ENCODE data around the gene SMIM31. TPM values are rescaled to one million over a fixed set of nuclear protein-coding genes. Genes with fewer than 3 reads are reported as not detected.

The SMIM31 gene
- total and polyA plus RNA-seq, 2 donors (not counting 1 experiment from before 2014, with no cell fraction given) = not detected

GRCh38 chr4:164761746-164762275, 7.9 kb downstream of the SMIM31 start:
- no peak for TF ChIP-seq CTCF (IDR thresholded peaks at IDR 0.05)
- no peak for TF ChIP-seq EZH2 (IDR thresholded peaks at IDR 0.05; ENCODE audit: borderline replicate concordance, insufficient read depth, low read depth, low read length, poor library complexity, severe bottlenecking)
- H3K9ac ChIP-seq (ENCODE audit: low read length) = no peak overlapping the region
- no peak overlapping the region for H3K4me3 Mint-ChIP-seq
- H3K4me1 Mint-ChIP-seq = no peaks in the 10 kb centered on the region
- H3K4me3 ChIP-seq (ENCODE audit: control extremely low read depth in 1 of 5, extremely low read depth in 1 of 5, insufficient read depth in 1 of 5, low read depth in 2 of 5, low read length in 4 of 5) = no peak overlapping the region
- no peak overlapping the region for H3K27ac Mint-ChIP-seq
- H3K79me2 ChIP-seq (ENCODE audit: control insufficient read depth, insufficient read depth, low read length) = no peaks in the 10 kb centered on the region
- H3K4me1 ChIP-seq (ENCODE audit: control insufficient read depth in 2 of 2, insufficient read depth in 2 of 2, low read length in 2 of 2) = no peaks in the 10 kb centered on the region
- intact Hi-C loops (cut with micrococcal nuclease) = no loop called here
- H3K27me3 Mint-ChIP-seq = peaks cover 22% of the 10 kb centered on the region
- no peak overlapping the region for H3K4me2 ChIP-seq (replicated peaks; ENCODE audit: low read depth, low read length, poor library complexity, severe bottlenecking)
- no CpG with 5 or more reads among the region's 6 CpGs for WGBS (ENCODE audit: insufficient coverage)
- H3K9me3 Mint-ChIP-seq (ENCODE audit: insufficient read depth) = no peaks in the 10 kb centered on the region
- CTCF ChIA-PET = no interaction called here
- H3K36me3 ChIP-seq (replicated peaks in 1 of 2; ENCODE audit: control extremely low read depth in 1 of 2, control insufficient read depth in 1 of 2, extremely low read depth in 1 of 2, insufficient read depth in 2 of 2, low read length in 1 of 2) = no peaks in the 10 kb centered on the region
- no peak overlapping the region for H3K27ac ChIP-seq (ENCODE audit: low read length in 2 of 2)
- no peaks in the 10 kb centered on the region for H3K9me3 ChIP-seq (ENCODE audit: control extremely low read depth in 1 of 3, control insufficient read depth in 2 of 3, insufficient read depth in 1 of 3, low read length in 2 of 3)
- H3K27me3 ChIP-seq (replicated peaks in 1 of 4; ENCODE audit: control extremely low read depth in 1 of 4, control insufficient read depth in 3 of 4, insufficient read depth in 4 of 4, low read length in 3 of 4) = peaks cover 0 to 3% (median 1%) of the 10 kb centered on the region in 4 experiments
- H4K20me1 ChIP-seq (ENCODE audit: control insufficient read depth, insufficient read depth, low read length, poor library complexity, severe bottlenecking) = no peaks in the 10 kb centered on the region
- DNase-seq = no peak
- ATAC-seq (ENCODE audit: low read depth) = no peak
- H2AFZ ChIP-seq (ENCODE audit: insufficient read depth, low read depth, low read length, poor library complexity, severe bottlenecking) = no peak overlapping the region
- POLR2A ChIA-PET = no interaction called here

GRCh38 chr4:164765096-164765495, 11.2 kb downstream of the SMIM31 start:
- no peaks in the 10 kb centered on the region for H3K4me1 Mint-ChIP-seq
- H3K4me2 ChIP-seq (replicated peaks; ENCODE audit: low read depth, low read length, poor library complexity, severe bottlenecking) = no peak overlapping the region
- no peak overlapping the region for H3K4me3 ChIP-seq (ENCODE audit: control extremely low read depth in 1 of 5, extremely low read depth in 1 of 5, insufficient read depth in 1 of 5, low read depth in 2 of 5, low read length in 4 of 5)
- peaks cover 20% of the 10 kb centered on the region for H3K27me3 Mint-ChIP-seq
- no peak overlapping the region for H2AFZ ChIP-seq (ENCODE audit: insufficient read depth, low read depth, low read length, poor library complexity, severe bottlenecking)
- no peak for DNase-seq
- TF ChIP-seq CTCF (IDR thresholded peaks at IDR 0.05) (no peak), EZH2 (IDR thresholded peaks at IDR 0.05; ENCODE audit: borderline replicate concordance, insufficient read depth, low read depth, low read length, poor library complexity, severe bottlenecking) (no peak)
- intact Hi-C loops (cut with micrococcal nuclease) = no loop called here
- no peak overlapping the region for H3K9ac ChIP-seq (ENCODE audit: low read length)
- ChIA-PET POLR2A (no interaction called here), CTCF (no interaction called here)
- H3K4me1 ChIP-seq (ENCODE audit: control insufficient read depth in 2 of 2, insufficient read depth in 2 of 2, low read length in 2 of 2) = no peaks in the 10 kb centered on the region
- no peaks in the 10 kb centered on the region for H3K9me3 Mint-ChIP-seq (ENCODE audit: insufficient read depth)
- H3K27me3 ChIP-seq (replicated peaks in 1 of 4; ENCODE audit: control extremely low read depth in 1 of 4, control insufficient read depth in 3 of 4, insufficient read depth in 4 of 4, low read length in 3 of 4) = peaks cover 0 to 3% (median 0%) of the 10 kb centered on the region in 4 experiments
- ATAC-seq (ENCODE audit: low read depth) = no peak
- no peak overlapping the region for H3K27ac ChIP-seq (ENCODE audit: low read length in 2 of 2)
- H4K20me1 ChIP-seq (ENCODE audit: control insufficient read depth, insufficient read depth, low read length, poor library complexity, severe bottlenecking) = no peaks in the 10 kb centered on the region
- no peaks in the 10 kb centered on the region for H3K9me3 ChIP-seq (ENCODE audit: control extremely low read depth in 1 of 3, control insufficient read depth in 2 of 3, insufficient read depth in 1 of 3, low read length in 2 of 3)
- no peak overlapping the region for H3K4me3 Mint-ChIP-seq
- H3K36me3 ChIP-seq (replicated peaks in 1 of 2; ENCODE audit: control extremely low read depth in 1 of 2, control insufficient read depth in 1 of 2, extremely low read depth in 1 of 2, insufficient read depth in 2 of 2, low read length in 1 of 2) = no peaks in the 10 kb centered on the region
- H3K79me2 ChIP-seq (ENCODE audit: control insufficient read depth, insufficient read depth, low read length) = no peaks in the 10 kb centered on the region
- H3K27ac Mint-ChIP-seq = no peak overlapping the region
- no CpG with 5 or more reads among the region's 3 CpGs for WGBS (ENCODE audit: insufficient coverage)

All from B cell (primary cell).